Measurements from ENCODE around the gene PLPPR3. TPM values are rescaled to one million over a fixed set of nuclear protein-coding genes. Genes with fewer than 3 reads are reported as not detected.

PLPPR3 gene
- total RNA-seq, 4 donors from 2014 or later = not detected

DNA sequence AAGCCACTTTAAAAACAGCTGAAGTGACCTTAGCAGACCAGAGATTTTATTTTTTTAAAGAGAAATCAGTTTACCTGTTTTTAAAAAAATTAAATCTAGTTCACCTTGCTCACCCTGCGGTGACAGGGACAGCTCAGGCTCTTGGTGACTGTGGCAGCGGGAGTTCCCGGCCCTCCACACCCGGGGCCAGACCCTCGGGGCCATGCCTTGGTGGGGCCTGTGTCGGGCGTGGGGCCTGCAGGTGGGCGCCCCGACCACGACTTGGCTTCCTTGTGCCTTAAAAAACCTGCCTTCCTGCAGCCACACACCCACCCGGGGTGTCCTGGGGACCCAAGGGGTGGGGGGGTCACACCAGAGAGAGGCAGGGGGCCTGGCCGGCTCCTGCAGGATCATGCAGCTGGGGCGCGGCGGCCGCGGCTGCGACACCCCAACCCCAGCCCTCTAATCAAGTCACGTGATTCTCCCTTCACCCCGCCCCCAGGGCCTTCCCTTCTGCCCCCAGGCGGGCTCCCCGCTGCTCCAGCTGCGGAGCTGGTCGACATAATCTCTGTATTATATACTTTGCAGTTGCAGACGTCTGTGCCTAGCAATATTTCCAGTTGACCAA lies 10.8 kb downstream of the PLPPR3 start:
- Histone ChIP-seq H3K4me1 (peaks cover 0 to 13% (median 0%) of the 10 kb centered on the region in 3 donors), H3K27me3 (no peaks in the 10 kb centered on the region), H3K4me3 (no peak overlapping the region), H3K9me3 (no peaks in the 10 kb centered on the region), H3K36me3 (peaks cover 45 to 81% (median 63%) of the 10 kb centered on the region in 3 donors), H3K27ac (no peak overlapping the region)
- TF ChIP-seq POLR2A (IDR thresholded peaks at IDR 0.05) = no peak
- TF ChIP-seq, protein P1, sequence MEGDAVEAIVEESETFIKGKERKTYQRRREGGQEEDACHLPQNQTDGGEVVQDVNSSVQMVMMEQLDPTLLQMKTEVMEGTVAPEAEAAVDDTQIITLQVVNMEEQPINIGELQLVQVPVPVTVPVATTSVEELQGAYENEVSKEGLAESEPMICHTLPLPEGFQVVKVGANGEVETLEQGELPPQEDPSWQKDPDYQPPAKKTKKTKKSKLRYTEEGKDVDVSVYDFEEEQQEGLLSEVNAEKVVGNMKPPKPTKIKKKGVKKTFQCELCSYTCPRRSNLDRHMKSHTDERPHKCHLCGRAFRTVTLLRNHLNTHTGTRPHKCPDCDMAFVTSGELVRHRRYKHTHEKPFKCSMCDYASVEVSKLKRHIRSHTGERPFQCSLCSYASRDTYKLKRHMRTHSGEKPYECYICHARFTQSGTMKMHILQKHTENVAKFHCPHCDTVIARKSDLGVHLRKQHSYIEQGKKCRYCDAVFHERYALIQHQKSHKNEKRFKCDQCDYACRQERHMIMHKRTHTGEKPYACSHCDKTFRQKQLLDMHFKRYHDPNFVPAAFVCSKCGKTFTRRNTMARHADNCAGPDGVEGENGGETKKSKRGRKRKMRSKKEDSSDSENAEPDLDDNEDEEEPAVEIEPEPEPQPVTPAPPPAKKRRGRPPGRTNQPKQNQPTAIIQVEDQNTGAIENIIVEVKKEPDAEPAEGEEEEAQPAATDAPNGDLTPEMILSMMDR (IDR thresholded peaks at IDR 0.05) = no peak
- intact Hi-C loops (cut with DNase I) = no loop called here
- no peak for DNase-seq
- 69 to 80% methylated on average over 13 to 17 of the region's 25 CpGs for WGBS, 2 donors

DNA sequence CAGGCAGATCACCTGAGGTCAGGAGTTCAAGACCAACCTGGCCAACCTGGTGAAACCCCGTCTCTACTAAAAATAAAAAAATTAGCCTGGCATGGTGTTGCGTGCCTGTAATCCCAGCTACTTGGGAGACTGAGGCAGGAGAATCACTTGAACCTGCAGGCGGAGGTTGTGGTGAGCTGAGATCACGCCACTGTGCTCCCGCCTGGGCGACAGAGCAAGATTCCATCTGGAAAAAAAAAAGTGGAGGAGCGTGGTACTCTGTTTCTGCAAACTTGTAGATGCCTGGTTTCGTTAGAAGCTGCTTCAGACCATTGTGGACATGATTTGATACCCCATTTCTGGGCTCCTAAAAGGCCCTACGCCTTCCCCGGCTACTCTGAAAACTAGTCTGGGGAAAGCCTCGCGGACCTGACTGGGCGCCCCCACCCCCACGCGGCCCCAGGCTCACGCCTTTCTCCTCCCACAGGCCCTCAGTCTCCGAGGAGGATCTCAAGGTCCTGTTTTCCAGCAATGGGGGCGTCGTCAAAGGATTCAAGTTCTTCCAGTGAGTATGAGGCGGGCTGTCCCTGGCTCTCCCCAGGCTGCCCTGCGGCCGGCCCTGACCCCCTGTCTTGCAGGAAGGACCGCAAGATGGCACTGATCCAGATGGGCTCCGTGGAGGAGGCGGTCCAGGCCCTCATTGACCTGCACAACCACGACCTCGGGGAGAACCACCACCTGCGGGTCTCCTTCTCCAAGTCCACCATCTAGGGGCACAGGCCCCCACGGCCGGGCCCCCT lies 11.5 kb downstream of the PLPPR3 start:
- no peak overlapping the region for H3K4me3 ChIP-seq
- H3K27me3 ChIP-seq = no peaks in the 10 kb centered on the region
- 79 to 81% methylated on average over 16 to 29 of the region's 30 CpGs for WGBS, 2 donors
- peaks cover 52 to 88% (median 70%) of the 10 kb centered on the region in 3 donors for H3K36me3 ChIP-seq
- no peak overlapping the region for H3K27ac ChIP-seq
- intact Hi-C loops (cut with DNase I) = no loop called here
- H3K9me3 ChIP-seq = no peaks in the 10 kb centered on the region
- no peak for TF ChIP-seq POLR2A (IDR thresholded peaks at IDR 0.05)
- TF ChIP-seq, protein P1 (IDR thresholded peaks at IDR 0.05) = no peak
- DNase-seq = no peak
- H3K4me1 ChIP-seq = peaks cover 0 to 20% (median 0%) of the 10 kb centered on the region in 3 donors

DNA sequence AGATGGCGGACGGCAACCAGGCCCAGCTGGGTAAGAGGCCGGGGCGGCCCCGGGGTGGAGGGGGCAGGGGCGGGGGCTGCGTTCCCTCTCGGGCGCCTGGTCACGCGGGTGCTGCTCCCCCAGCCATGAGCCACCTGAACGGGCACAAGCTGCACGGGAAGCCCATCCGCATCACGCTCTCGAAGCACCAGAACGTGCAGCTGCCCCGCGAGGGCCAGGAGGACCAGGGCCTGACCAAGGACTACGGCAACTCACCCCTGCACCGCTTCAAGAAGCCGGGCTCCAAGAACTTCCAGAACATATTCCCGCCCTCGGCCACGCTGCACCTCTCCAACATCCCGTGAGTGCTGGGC lies 13.4 kb downstream of the PLPPR3 start:
- WGBS, 2 donors = 79 to 90% methylated on average over 2 to 4 of the region's 26 CpGs
- Histone ChIP-seq H3K4me3 (no peak overlapping the region), H3K27ac (no peak overlapping the region), H3K36me3 (peaks cover 68 to 100% (median 86%) of the 10 kb centered on the region in 3 donors), H3K9me3 (no peaks in the 10 kb centered on the region), H3K27me3 (no peaks in the 10 kb centered on the region), H3K4me1 (peaks cover under 1 to 38% (median under 1%) of the 10 kb centered on the region in 3 donors)
- intact Hi-C loops (cut with DNase I) = no loop called here
- DNase-seq = no peak
- TF ChIP-seq POLR2A (IDR thresholded peaks at IDR 0.05) = no peak
- TF ChIP-seq, protein P1 (IDR thresholded peaks at IDR 0.05) = no peak

DNA sequence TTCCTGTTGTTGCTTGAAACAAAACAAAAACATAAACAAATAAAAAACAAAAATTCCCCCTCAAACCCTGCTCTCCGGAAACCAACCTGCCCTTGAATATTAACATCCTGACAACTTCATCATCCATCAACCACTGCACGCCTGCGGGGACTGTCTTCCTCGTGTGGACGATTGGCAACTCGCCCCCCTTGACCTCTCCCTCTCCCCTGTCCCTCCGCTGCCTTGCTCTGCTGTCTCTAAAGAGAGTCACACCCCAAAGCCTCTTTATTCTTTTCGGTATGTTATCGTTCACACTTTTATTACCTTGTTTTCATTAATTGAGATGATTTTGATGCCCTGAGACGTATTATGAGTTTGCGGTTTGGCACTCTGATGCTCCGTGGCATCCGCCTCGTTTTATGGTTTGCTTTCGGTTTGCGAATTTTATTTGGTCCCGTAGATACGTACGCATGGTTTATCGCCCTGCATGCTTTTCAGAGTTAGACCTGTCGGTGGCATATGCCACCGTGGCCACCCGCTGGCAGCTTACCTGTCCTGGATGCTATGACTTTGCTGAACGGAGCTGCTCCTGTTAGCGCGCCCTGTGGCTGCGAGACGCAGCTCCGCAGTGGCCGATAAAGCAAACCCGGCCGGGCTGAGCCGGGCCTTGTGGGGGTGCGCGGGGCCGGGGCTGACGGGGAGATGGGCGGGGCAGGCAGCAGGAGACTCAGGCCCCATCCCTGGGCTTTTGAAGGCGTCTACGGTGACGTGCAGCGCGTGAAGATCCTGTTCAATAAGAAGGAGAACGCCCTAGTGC lies 13.9 kb downstream of the PLPPR3 start:
- Histone ChIP-seq H3K4me3 (no peak overlapping the region), H3K4me1 (peaks cover 6 to 44% (median 7%) of the 10 kb centered on the region in 3 donors), H3K36me3 (peaks cover 68 to 100% (median 81%) of the 10 kb centered on the region in 3 donors), H3K9me3 (no peaks in the 10 kb centered on the region), H3K27me3 (no peaks in the 10 kb centered on the region), H3K27ac (no peak overlapping the region)
- TF ChIP-seq POLR2A (IDR thresholded peaks at IDR 0.05) = no peak
- TF ChIP-seq, protein P1 (IDR thresholded peaks at IDR 0.05) = no peak
- no peak for DNase-seq
- intact Hi-C loops (cut with DNase I) = no loop called here
- 85 to 90% methylated on average over 23 to 37 of the region's 44 CpGs for WGBS, 2 donors

Data from esophagus squamous epithelium (tissue), 5 donors.